NCI-H2227 (cell line): ENCODE results near the gene TCTN3.
"Not testable (repeated sequence)": the region's sequence is repeated elsewhere in the genome, so short reads cannot be mapped to it uniquely, and the experiment has no call there.

Experiments
- DNase-seq: peaks from one replicate; lab custom pipeline; 2025; ENCODE audit not compliant: unreplicated experiment; lab: John Stamatoyannopoulos, UW

Gene TCTN3

GRCh38 chr10:95637140-95637539 is 56.6 kb downstream of the TCTN3 start:
- DNase-seq = no peak

- no peak for DNase-seq
Measured at GRCh38 chr10:95635319-95635733, 58.4 kb downstream of the TCTN3 start.

- no peak for DNase-seq
Measured at GRCh38 chr10:95628786-95629185, 64.9 kb downstream of the TCTN3 start.

- DNase-seq = no peak
Measured at GRCh38 chr10:95626500-95626899, 67.2 kb downstream of the TCTN3 start.

- not testable (repeated sequence) for DNase-seq
Measured at GRCh38 chr10:95620415-95620814, 73.3 kb downstream of the TCTN3 start.

- DNase-seq = no peak
Measured at GRCh38 chr10:95618101-95618500, 75.6 kb downstream of the TCTN3 start.

GRCh38 chr10:95616446-95616845 is 77.3 kb downstream of the TCTN3 start:
- no peak for DNase-seq
